H1 (cell line): ENCODE measurements around the gene OR11H12. TPM values are rescaled to one million over a fixed set of nuclear protein-coding genes. Genes with fewer than 3 reads are reported as not detected.
"Not testable (repeated sequence)": the region's sequence is repeated elsewhere in the genome, so short reads cannot be mapped to it uniquely, and the experiment has no call there.

Source experiments
- CTCF ChIA-PET: fragments of 300-600 bp; sonication (Branson Sonifier 250); formaldehyde crosslinking; loops from one replicate; lab custom pipeline; 2021; ENCODE audit not compliant: partially characterized antibody; lab: Charles Lee
- POLR2A ChIA-PET: fragments of 300-600 bp; sonication (Branson Sonifier 250); formaldehyde crosslinking; loops from one replicate; lab custom pipeline; 2021; ENCODE audit warnings: inconsistent platforms; ENCODE audit not compliant: partially characterized antibody; lab: Charles Lee
- DNase-seq, 2 experiments: peaks; one replicate each; pipeline versions ENCODE4 v3.0.0 to v3.0.0-alpha.2; 2010 to 2022; ENCODE audit warnings: low spot score in 2 of 2, low read depth in 1 of 2, mixed read lengths in 1 of 2
- FAIRE-seq: peaks from 2 replicates; lab custom pipeline; 2011; peaks lifted over from hg19 to GRCh38; lab: Jason Lieb, UNC
- H2AFZ ChIP-seq: 2 replicates; pipeline ENCODE4 v1.8.1; 2012; ENCODE audit warnings: low read length, inconsistent platforms
- H2AK5ac ChIP-seq: 2 replicates; pipeline ENCODE4 v1.6.1; 2013; ENCODE audit warnings: low read depth, low read length
- H2BK120ac ChIP-seq: replicated peaks from 2 replicates; pipeline ENCODE3; 2013; ENCODE audit warnings: low read depth, low read length, inconsistent platforms
- H2BK12ac ChIP-seq: 2 replicates; pipeline ENCODE4 v1.6.1; 2013; ENCODE audit warnings: low read depth, low read length
- H2BK15ac ChIP-seq: 2 replicates; pipeline ENCODE4 v1.6.1; 2013; ENCODE audit warnings: low read length
- H2BK20ac ChIP-seq: 2 replicates; pipeline ENCODE4 v1.6.1; 2013; ENCODE audit warnings: low read length
- H2BK5ac ChIP-seq: 2 replicates; pipeline ENCODE4 v1.6.1; 2013; ENCODE audit warnings: low read depth, low read length
- H3K14ac ChIP-seq: 2 replicates; pipeline ENCODE4 v1.6.1; 2013; ENCODE audit warnings: inconsistent platforms; ENCODE audit not compliant: insufficient read length
- H3K18ac ChIP-seq: 2 replicates; pipeline ENCODE4 v1.6.1; 2013; ENCODE audit warnings: low read length; ENCODE audit errors: extremely low read depth
- H3K23ac ChIP-seq: 2 replicates; pipeline ENCODE4 v1.6.1; 2013; ENCODE audit warnings: inconsistent platforms; ENCODE audit not compliant: insufficient read length
- H3K23me2 ChIP-seq: 2 replicates; pipeline ENCODE4 v1.6.1; 2013; ENCODE audit warnings: low read depth, low read length
- H3K27ac ChIP-seq: 2 replicates; pipeline ENCODE4 v1.6.1; 2011; ENCODE audit warnings: low read depth, low read length, inconsistent platforms
- H3K27me3 ChIP-seq, 4 experiments: replicated peaks in 1 of 4; 1 replicate in 1 of 4; 2 replicates in 3 of 4; pipeline versions ENCODE4 v1.6.1 to v1.8.1; 2011 to 2013; ENCODE audit warnings: low read length in 3 of 4, mild to moderate bottlenecking in 3 of 4, inconsistent platforms in 2 of 4, mixed read lengths in 2 of 4, moderate library complexity in 1 of 4; ENCODE audit not compliant: control insufficient read depth in 3 of 4, insufficient read depth in 3 of 4; ENCODE audit errors: extremely low read depth in 1 of 4
- H3K36me3 ChIP-seq, 4 experiments: 2 replicates each; pipeline versions ENCODE4 v1.6.1 to v1.8.1; 2011 to 2013; ENCODE audit warnings: mild to moderate bottlenecking in 4 of 4, low read length in 3 of 4, moderate library complexity in 2 of 4, control low read depth in 1 of 4, inconsistent platforms in 1 of 4; ENCODE audit not compliant: insufficient read depth in 4 of 4, control insufficient read depth in 2 of 4
- H3K4ac ChIP-seq: replicated peaks from 2 replicates; pipeline ENCODE3; 2013; ENCODE audit warnings: low read length, low read depth, mixed read lengths, inconsistent platforms; ENCODE audit not compliant: insufficient read length
- H3K4me1 ChIP-seq, 4 experiments: replicated peaks in 1 of 4; 1 replicate in 1 of 4; 2 replicates in 3 of 4; pipeline versions ENCODE4 v1.6.1 to v1.8.1; 2011 to 2013; ENCODE audit warnings: low read length in 3 of 4, inconsistent platforms in 2 of 4, mixed read lengths in 1 of 4; ENCODE audit not compliant: insufficient read depth in 4 of 4, control insufficient read depth in 3 of 4
- H3K4me2 ChIP-seq, 2 experiments: 2 replicates each; pipeline versions ENCODE4 v1.6.1 to v1.8.1; 2011 to 2013; ENCODE audit warnings: low read depth in 2 of 2, low read length in 2 of 2, control low read depth in 1 of 2, inconsistent platforms in 1 of 2, mild to moderate bottlenecking in 1 of 2; ENCODE audit not compliant: insufficient read depth in 1 of 2
- H3K4me3 ChIP-seq, 4 experiments: fragments of 200-600, 300-600 bp in 1 of 4; sonication (generic), shearing (Covaris generic), sonication (Bioruptor Twin) in 1 of 4; 2 replicates each; pipeline versions ENCODE4 v1.5.1 to v1.8.1; 2011 to 2016; ENCODE audit warnings: low read length in 4 of 4, low read depth in 3 of 4, control low read depth in 2 of 4, inconsistent platforms in 2 of 4, mild to moderate bottlenecking in 2 of 4, mixed read lengths in 1 of 4, moderate library complexity in 1 of 4; ENCODE audit not compliant: insufficient read depth in 2 of 4; ENCODE audit errors: extremely low read depth in 1 of 4
- H3K56ac ChIP-seq: replicated peaks from 2 replicates; pipeline ENCODE3; 2013; ENCODE audit warnings: low read depth, mild to moderate bottlenecking, mixed read lengths, low read length, inconsistent platforms; ENCODE audit not compliant: insufficient read length
- H3K79me1 ChIP-seq: 2 replicates; pipeline ENCODE4 v1.6.1; 2013; ENCODE audit warnings: low read depth, low read length, control low read depth
- H3K79me2 ChIP-seq, 2 experiments: 2 replicates each; pipeline versions ENCODE4 v1.6.1 to v1.8.1; 2012 to 2013; ENCODE audit warnings: low read length in 2 of 2, mild to moderate bottlenecking in 2 of 2, inconsistent platforms in 1 of 2; ENCODE audit not compliant: insufficient read depth in 2 of 2, control insufficient read depth in 1 of 2
- H3K9ac ChIP-seq, 4 experiments: replicated peaks in 1 of 4; 1 replicate in 1 of 4; 2 replicates in 3 of 4; pipeline versions ENCODE4 v1.6.1 to v1.8.1; 2011 to 2013; ENCODE audit warnings: low read depth in 3 of 4, low read length in 3 of 4, control low read depth in 2 of 4, mild to moderate bottlenecking in 2 of 4, moderate library complexity in 2 of 4, inconsistent platforms in 1 of 4; ENCODE audit errors: extremely low read depth in 1 of 4
- H3K9me3 ChIP-seq, 2 experiments: 2 replicates each; pipeline versions ENCODE4 v1.6.1 to v1.8.1; 2012 to 2013; ENCODE audit warnings: mild to moderate bottlenecking in 2 of 2, moderate library complexity in 2 of 2, control low read depth in 1 of 2, inconsistent platforms in 1 of 2, low read depth in 1 of 2, low read length in 1 of 2, mixed read lengths in 1 of 2; ENCODE audit not compliant: insufficient read depth in 2 of 2
- H4K20me1 ChIP-seq, 2 experiments: replicated peaks in 1 of 2; 2 replicates each; pipeline versions ENCODE3 to v1.8.1; 2011 to 2013; ENCODE audit warnings: inconsistent platforms in 2 of 2, low read length in 2 of 2, mild to moderate bottlenecking in 1 of 2; ENCODE audit not compliant: insufficient read depth in 2 of 2, control insufficient read depth in 1 of 2
- H4K5ac ChIP-seq: 2 replicates; pipeline ENCODE4 v1.6.1; 2013; ENCODE audit warnings: low read length, low read depth, mixed read lengths, inconsistent platforms; ENCODE audit not compliant: insufficient read length
- H4K8ac ChIP-seq: 2 replicates; pipeline ENCODE4 v1.8.0; 2013; ENCODE audit warnings: mild to moderate bottlenecking, moderate library complexity, low read length, inconsistent platforms; ENCODE audit not compliant: insufficient read depth; ENCODE audit errors: extremely low read depth
- H4K91ac ChIP-seq: replicated peaks from 2 replicates; pipeline ENCODE3; 2013; ENCODE audit warnings: low read length, mixed read lengths, inconsistent platforms; ENCODE audit not compliant: insufficient read length
- WGBS, 2 experiments: shearing (Covaris generic) in 1 of 2; methylation state at CpG; one replicate each; pipeline versions ENCODE4 v1.1.6 to v1.1.7; 2013 to 2015; ENCODE audit warnings: low lambda C conversion rate in 2 of 2, mixed read lengths in 2 of 2, inconsistent platforms in 1 of 2, low coverage in 1 of 2, missing lambda C conversion rate in 1 of 2; ENCODE audit not compliant: insufficient replicate concordance in 2 of 2, insufficient coverage in 1 of 2, insufficient read length in 1 of 2; ENCODE audit errors: extremely low coverage in 1 of 2, missing lambda C conversion rate in 1 of 2; 5-methylcytosine and 5-hydroxymethylcytosine counted together
- long read RNA-seq, 2 experiments: library from RNA in 1 of 2; library from capped mRNA in 1 of 2; stranded (forward); transcript quantifications; one replicate each; pipeline ENCODE4 v2.0.0, GENCODE V29; 2021; ENCODE audit warnings: inconsistent platforms in 1 of 2
- polyA minus RNA-seq, 3 experiments: library from RNA; depleted of rRNA, polyadenylated mRNA; stranded (reverse); fragments of >200 nt; gene quantifications; 1 replicate in 2 of 3; 2 replicates in 1 of 3; pipeline ENCODE4 v1.2.3, GENCODE V29; 2011
- polyA plus RNA-seq, 7 experiments: library from polyadenylated mRNA; depleted of rRNA in 3 of 7; stranded (reverse) in 5 of 7; unstranded in 2 of 7; fragments of >200 nt in 5 of 7; fragments of 200-250 nt in 2 of 7; gene quantifications; 1 replicate in 5 of 7; 2 replicates in 1 of 7; 4 replicates in 1 of 7; pipeline versions ENCODE4 v1.2.1 to v1.2.3, GENCODE V29; 2011 to 2013; ENCODE audit warnings: missing spikeins in 2 of 7, mixed read lengths in 2 of 7
- total RNA-seq: library from RNA; stranded (reverse); fragmentation: NEBNext Ultra II Directional; extraction: Animal tissue kit (Norgen Biotek cat#: 25700); gene quantifications from 2 replicates; pipeline ENCODE4 v1.2.1, GENCODE V29; 2021

The OR11H12 gene, protein sequence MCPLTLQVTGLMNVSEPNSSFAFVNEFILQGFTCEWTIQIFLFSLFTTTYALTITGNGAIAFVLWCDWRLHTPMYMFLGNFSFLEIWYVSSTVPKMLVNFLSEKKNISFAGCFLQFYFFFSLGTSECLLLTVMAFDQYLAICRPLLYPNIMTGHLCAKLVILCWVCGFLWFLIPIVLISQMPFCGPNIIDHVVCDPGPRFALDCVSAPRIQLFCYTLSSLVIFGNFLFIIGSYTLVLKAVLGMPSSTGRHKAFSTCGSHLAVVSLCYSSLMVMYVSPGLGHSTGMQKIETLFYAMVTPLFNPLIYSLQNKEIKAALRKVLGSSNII
- total RNA-seq (not detected in 2 replicates), polyA plus RNA-seq (2011; rRNA removed) (not detected in 2 replicates), polyA minus RNA-seq (2011; rRNA and poly(A)+ RNA removed) (not detected in 2 replicates)
- not detected for polyA plus RNA-seq (2011; cell fraction: cytosol; rRNA removed)
- not detected for polyA plus RNA-seq (2011; cell fraction: nucleus; rRNA removed)
- not detected in 4 replicates for polyA plus RNA-seq (2012, experiment 1 of 2)
- not detected for polyA plus RNA-seq (2012, experiment 2 of 2)
- polyA plus RNA-seq (2013, experiment 1 of 2): not detected
- polyA plus RNA-seq (2013, experiment 2 of 2): not detected
- polyA minus RNA-seq (2011; cell fraction: cytosol; rRNA and poly(A)+ RNA removed): not detected
- not detected for polyA minus RNA-seq (2011; cell fraction: nucleus; rRNA and poly(A)+ RNA removed)
- long read RNA-seq, experiment 1: 0 reads
- long read RNA-seq, experiment 2: 0 reads

- H2AK5ac ChIP-seq, DNase-seq, H3K79me1 ChIP-seq, POLR2A ChIA-PET, H3K4me3 ChIP-seq, FAIRE-seq, H3K9ac ChIP-seq, H2BK20ac ChIP-seq, H2BK15ac ChIP-seq, H3K56ac ChIP-seq, H3K4me1 ChIP-seq, H4K8ac ChIP-seq, H3K79me2 ChIP-seq, H3K36me3 ChIP-seq, H4K20me1 ChIP-seq, H3K4me2 ChIP-seq, H2BK12ac ChIP-seq, H3K27ac ChIP-seq, H3K23me2 ChIP-seq, H3K14ac ChIP-seq, CTCF ChIA-PET, H3K23ac ChIP-seq, H2BK5ac ChIP-seq, H2AFZ ChIP-seq, H4K91ac ChIP-seq, H3K27me3 ChIP-seq, H3K4ac ChIP-seq, H2BK120ac ChIP-seq, H4K5ac ChIP-seq, H3K18ac ChIP-seq, H3K9me3 ChIP-seq: not testable (repeated sequence)
- WGBS, 2 experiments: no CpG with 5 or more reads among the region's 3 CpGs
These were observed at the start of gene OR11H12 for GRCh38 chr14:18600817-18601216. TSS of gene OR11H12 (plus strand) at chr14:18601117. CDS start at chr14:18601117, 0 bp downstream.
